Duodenal mucosa (tissue), 2 donors: ENCODE results near the gene PSMG4.
A peak's percentile ranks its signal among the peaks of the same experiment; 100 is the strongest.

Source experiments
- H3K27ac ChIP-seq: one replicate; pipeline ENCODE4 v1.7.0; 2013; ENCODE audit warnings: low read depth, low read length
- H3K27me3 ChIP-seq, 2 donors: one replicate each; pipeline ENCODE4 v1.7.0; 2013; ENCODE audit warnings: low read length in 2 of 2, control low read depth in 1 of 2; ENCODE audit not compliant: insufficient read depth in 2 of 2, control insufficient read depth in 1 of 2
- H3K36me3 ChIP-seq, 2 donors: one replicate each; pipeline ENCODE4 v1.7.0; 2013; ENCODE audit warnings: low read length in 2 of 2, control low read depth in 1 of 2; ENCODE audit not compliant: insufficient read depth in 2 of 2, control insufficient read depth in 1 of 2
- H3K4me1 ChIP-seq, 2 donors: one replicate each; pipeline ENCODE4 v1.7.0; 2013; ENCODE audit warnings: low read length in 2 of 2, control low read depth in 1 of 2; ENCODE audit not compliant: insufficient read depth in 2 of 2, control insufficient read depth in 1 of 2
- H3K4me3 ChIP-seq, 2 donors: one replicate each; pipeline ENCODE4 v1.7.0; 2013; ENCODE audit warnings: low read length in 2 of 2, low read depth in 1 of 2
- H3K9ac ChIP-seq, 2 donors: one replicate each; pipeline ENCODE4 v1.7.0; 2013; ENCODE audit warnings: low read length in 2 of 2, low read depth in 1 of 2
- H3K9me3 ChIP-seq, 2 donors: one replicate each; pipeline ENCODE4 v1.7.0; 2013; ENCODE audit warnings: low read length in 2 of 2, control low read depth in 1 of 2; ENCODE audit not compliant: control insufficient read depth in 1 of 2

PSMG4 gene, protein sequence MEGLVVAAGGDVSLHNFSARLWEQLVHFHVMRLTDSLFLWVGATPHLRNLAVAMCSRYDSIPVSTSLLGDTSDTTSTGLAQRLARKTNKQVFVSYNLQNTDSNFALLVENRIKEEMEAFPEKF

DNA sequence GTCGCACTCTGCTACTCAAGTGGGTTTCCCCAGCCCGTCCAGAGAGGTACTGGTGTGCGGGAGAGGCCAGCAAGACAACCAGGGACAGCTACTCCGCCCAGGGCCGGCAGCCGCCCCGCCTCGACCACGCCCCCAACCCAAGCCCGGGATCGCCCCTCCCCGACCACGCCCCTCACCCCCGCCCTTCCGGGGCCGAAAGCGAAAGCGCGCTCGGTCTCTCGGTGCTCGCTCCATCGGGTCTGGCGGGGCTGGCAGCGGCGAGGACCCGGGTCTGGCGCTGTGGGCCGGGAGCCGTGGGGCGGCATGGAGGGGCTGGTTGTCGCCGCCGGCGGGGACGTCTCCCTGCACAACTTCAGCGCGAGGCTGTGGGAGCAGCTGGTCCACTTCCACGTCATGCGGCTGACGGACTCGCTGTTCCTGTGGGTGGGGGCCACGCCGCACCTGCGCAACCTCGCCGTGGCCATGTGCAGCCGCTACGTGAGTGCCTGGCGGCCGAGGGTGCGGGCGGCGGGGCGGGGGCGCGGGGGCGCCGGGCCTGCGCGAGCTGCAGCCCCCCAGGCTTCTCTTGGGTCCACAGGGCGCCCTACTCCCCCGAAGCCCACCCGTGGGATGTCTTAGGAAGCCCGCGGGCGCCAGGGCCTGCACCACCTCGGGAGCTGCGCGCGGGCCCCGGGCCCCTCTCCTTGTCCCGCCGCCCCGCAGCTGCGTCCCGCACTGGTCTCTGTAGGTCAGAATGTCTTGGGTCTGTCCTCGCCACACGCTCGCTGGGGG lies at the start of gene PSMG4:
Gene PSMG4, plus strand, starts transcription at position 228 of the 771 bp plus-strand sequence. Its CDS starts 76 bp downstream, at position 304.
- H3K4me1 ChIP-seq: peaks cover 6 to 25% of the 10 kb centered on the region in 2 donors
- H3K27me3 ChIP-seq: no peaks in the 10 kb centered on the region
- peak within 1 kb of the TSS; percentile 63 for H3K27ac ChIP-seq

DNA sequence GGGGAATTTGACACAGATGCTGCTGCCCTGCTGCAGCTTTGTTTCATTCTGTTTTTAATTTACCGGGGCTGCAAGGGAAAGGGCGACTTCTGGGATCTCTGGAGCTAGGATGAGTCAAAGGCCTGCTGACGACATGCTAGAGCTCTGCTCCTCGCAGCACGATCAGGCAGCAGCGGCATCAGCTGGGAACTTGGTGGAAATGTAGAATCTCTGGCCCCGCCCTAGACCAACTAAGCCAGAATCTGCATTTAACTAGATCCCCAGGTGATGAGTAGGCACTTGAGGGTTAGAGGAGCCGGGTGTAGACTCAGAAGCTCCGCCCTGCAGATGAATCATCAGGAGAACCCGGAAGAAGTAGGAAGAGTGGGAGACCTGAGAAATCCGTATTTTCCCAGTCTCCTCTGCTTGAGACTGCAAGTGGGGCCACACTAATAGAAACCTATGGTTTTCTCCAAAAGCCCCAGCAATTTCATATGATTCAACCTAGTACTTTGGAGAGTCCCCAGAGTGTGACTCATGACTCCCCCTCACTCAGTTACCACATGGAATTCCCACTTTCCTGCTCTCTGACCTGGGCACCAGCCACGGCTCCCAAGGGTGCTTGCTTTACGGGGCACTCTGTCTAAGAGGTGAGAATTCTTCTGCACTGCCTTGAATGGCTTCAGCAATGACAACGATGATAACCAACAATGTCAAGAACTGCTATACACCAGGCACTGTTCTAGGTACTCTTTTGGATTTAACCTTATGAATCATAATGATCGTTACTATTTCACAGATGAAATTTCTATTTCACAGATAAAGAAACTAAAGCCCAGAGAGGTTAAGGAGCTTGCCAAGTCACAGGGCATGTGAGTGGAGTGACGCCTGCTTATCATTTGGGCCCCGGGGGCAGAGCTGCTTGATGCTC lies 49.4 kb upstream of the PSMG4 start:
- peak overlapping the region in 1 of 2 donors; percentile 7 for H3K4me3 ChIP-seq
- no peaks in the 10 kb centered on the region for H3K36me3 ChIP-seq
- no peak overlapping the region for H3K9ac ChIP-seq
- no peak overlapping the region for H3K27ac ChIP-seq
- H3K27me3 ChIP-seq: no peaks in the 10 kb centered on the region
- no peaks in the 10 kb centered on the region for H3K9me3 ChIP-seq
- peaks cover 3 to 5% of the 10 kb centered on the region in 2 donors for H3K4me1 ChIP-seq

More for the DNA sequence above, at the start of gene PSMG4:
- H3K4me3 ChIP-seq: peak within 1 kb of the TSS; percentile 76 to 94
- H3K9ac ChIP-seq: peak within 1 kb of the TSS; percentile 51 to 56
- H3K36me3 ChIP-seq: peaks cover 0 to 10% of the 10 kb centered on the region in 2 donors
- no peaks in the 10 kb centered on the region for H3K9me3 ChIP-seq

DNA sequence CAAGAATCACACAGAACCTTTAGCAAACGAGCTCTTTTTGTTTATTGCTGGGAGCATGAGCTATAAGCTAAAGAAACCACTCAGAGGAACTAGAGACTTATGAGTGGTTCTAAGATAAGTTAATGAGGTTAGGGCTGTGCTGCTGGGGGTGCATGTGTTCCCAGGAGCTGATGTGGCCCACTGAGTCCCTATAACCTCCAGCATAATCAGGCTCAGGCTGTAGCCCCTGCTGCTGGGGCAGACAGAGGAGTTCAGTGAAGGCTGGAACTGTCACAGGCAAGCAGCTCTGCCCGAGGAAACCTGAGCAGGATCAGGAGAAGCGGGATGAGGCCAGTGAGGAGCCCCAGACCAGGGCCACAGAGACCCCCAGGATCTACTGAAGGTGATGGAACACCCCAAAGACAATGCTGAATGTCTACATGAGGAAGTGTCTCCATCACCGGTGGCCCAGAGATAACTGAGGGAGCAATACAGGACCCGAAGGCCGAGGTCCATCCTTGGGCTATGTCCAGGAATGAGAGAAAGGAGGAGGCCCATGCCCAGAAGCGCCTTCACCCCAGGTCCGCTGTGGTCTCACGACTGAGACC lies 48.6 kb upstream of the PSMG4 start:
- Histone ChIP-seq H3K4me3 (no peak overlapping the region), H3K27me3 (no peaks in the 10 kb centered on the region), H3K9ac (no peak overlapping the region), H3K9me3 (no peaks in the 10 kb centered on the region), H3K36me3 (no peaks in the 10 kb centered on the region), H3K27ac (no peak overlapping the region), H3K4me1 (peaks cover 3 to 5% of the 10 kb centered on the region in 2 donors)

DNA sequence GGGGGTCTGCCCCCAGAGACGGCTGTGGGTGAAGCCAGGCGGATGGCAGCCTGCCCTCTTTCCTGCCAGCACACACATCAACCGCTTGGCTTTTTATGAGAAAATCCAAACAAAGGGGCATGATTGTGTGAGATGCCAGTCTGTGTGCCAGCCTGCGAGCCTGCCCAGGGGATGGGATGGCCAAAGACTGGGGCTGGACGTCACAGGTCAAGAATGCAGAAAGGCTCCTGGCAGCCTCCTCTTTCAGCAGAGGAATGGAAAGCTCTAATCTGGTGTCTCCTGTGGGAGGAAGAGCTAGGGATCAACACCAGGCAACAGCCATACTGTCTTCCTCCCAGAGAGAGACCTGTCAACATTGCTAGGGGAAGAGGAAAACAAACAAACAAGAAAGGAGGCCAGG lies 47.1 kb upstream of the PSMG4 start:
- no peak overlapping the region for H3K4me3 ChIP-seq
- peaks cover 0 to 3% of the 10 kb centered on the region in 2 donors for H3K27me3 ChIP-seq
- no peaks in the 10 kb centered on the region for H3K9me3 ChIP-seq
- H3K27ac ChIP-seq: no peak overlapping the region
- no peaks in the 10 kb centered on the region for H3K36me3 ChIP-seq
- no peak overlapping the region for H3K9ac ChIP-seq
- H3K4me1 ChIP-seq: peaks cover 3 to 5% of the 10 kb centered on the region in 2 donors

DNA sequence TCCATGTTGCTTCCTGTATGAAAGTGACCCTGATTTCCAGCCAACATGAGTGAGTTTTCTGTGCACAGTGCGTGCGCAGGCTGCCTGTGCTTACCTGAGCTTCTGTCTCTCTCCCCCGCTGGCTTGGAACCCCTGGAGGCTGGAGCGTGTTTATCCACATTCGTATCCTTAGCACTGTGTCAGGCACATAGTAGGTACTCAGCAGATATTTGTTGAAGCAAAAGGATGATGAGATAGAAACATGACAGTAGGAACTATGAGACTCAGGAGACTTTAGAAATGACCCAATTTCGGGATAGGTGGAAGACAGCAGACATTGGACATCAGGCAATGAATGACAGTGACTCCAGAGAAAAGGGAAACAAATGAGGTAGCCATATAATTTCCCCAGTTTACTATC lies 46.5 kb upstream of the PSMG4 start:
- H3K9ac ChIP-seq: no peak overlapping the region
- no peak overlapping the region for H3K4me3 ChIP-seq
- no peaks in the 10 kb centered on the region for H3K36me3 ChIP-seq
- H3K4me1 ChIP-seq: peaks cover 3 to 5% of the 10 kb centered on the region in 2 donors
- H3K27me3 ChIP-seq: peaks cover 0 to 3% of the 10 kb centered on the region in 2 donors
- no peak overlapping the region for H3K27ac ChIP-seq
- no peaks in the 10 kb centered on the region for H3K9me3 ChIP-seq

DNA sequence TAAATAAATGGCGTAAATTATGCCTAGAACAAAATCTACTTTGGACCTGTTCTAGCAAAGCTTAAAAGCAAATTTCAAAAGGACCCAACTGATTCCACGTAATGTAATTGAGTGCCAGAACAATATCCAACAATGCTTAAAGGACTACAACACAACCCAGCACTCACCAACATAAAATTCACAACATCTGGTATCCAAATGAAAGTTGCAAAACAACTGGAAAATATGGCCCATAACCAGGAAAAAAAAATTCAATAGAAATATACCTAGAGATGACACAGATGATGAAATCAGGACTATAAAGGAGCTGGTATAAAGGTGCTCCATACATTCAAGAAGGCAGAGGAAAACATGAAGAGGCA lies 45.4 kb upstream of the PSMG4 start:
- peaks cover 5 to 7% of the 10 kb centered on the region in 2 donors for H3K27me3 ChIP-seq
- no peak overlapping the region for H3K27ac ChIP-seq
- H3K9ac ChIP-seq: no peak overlapping the region
- no peaks in the 10 kb centered on the region for H3K36me3 ChIP-seq
- no peaks in the 10 kb centered on the region for H3K9me3 ChIP-seq
- peaks cover 3 to 5% of the 10 kb centered on the region in 2 donors for H3K4me1 ChIP-seq
- no peak overlapping the region for H3K4me3 ChIP-seq

DNA sequence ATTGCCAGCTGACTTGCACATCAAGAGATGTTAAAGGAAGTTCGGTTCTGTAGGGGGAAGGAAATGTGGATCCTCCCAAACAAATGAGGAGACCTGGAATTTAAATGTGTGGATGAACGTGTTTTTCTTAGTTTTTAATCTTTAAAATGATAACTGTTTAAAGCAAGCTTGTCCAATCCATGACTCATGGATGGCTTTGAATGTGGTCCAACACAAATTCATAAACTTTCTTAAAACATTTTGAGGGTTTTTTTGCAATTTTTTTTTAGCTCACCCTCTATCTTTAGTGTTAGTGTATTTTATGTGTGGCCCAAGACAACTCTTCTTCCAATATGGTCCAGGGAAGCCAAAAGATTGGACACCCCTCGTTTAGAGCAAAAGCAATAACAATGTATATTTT lies 43.8 kb upstream of the PSMG4 start:
- Histone ChIP-seq H3K27ac (no peak overlapping the region), H3K9me3 (no peaks in the 10 kb centered on the region), H3K9ac (no peak overlapping the region), H3K4me3 (no peak overlapping the region), H3K27me3 (peaks cover 15 to 16% of the 10 kb centered on the region in 2 donors), H3K36me3 (no peaks in the 10 kb centered on the region), H3K4me1 (no peaks in the 10 kb centered on the region)

DNA sequence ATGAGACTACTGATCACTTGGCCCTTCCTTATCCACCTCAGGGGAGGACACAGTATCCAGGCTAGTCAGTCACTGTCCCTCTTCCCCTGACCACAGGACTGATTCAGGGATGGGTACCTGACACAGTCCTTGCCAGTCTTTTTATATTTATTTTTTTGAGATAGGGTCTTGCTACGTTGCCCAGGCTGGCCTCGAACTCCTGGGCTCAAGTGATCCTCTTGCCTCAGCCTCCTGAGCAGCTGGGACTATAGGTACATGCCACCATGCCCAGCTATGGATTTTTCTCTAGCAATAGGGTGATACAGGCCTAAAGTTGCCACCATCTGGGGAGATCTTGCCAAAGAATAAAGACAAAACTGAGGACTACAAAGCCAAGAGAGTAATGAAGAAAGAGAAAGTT lies 41.5 kb upstream of the PSMG4 start:
- Histone ChIP-seq H3K27me3 (peaks cover 15 to 17% of the 10 kb centered on the region in 2 donors), H3K36me3 (no peaks in the 10 kb centered on the region), H3K9me3 (no peaks in the 10 kb centered on the region), H3K4me3 (no peak overlapping the region), H3K27ac (no peak overlapping the region), H3K9ac (no peak overlapping the region), H3K4me1 (no peaks in the 10 kb centered on the region)

DNA sequence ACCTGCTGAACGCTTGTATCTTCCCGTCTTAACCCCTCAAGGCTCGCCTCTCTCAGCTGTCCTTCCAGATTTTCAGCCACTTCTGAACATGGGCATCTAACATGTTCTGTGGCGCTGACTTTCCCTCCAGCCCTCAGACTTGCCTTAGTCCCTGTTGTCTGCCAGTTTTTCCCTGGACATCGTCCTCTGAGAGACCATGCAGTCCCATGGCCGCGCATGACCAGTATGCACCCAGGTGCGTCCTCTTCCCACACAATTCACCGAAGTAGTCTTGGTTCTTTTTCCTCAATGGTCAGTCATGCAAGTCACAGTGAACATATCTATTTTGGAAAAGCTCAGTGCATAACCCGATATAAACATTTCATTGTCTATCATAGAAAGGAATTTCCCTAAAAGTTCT lies 40.5 kb upstream of the PSMG4 start:
- H3K4me1 ChIP-seq: no peaks in the 10 kb centered on the region
- H3K27ac ChIP-seq: no peak overlapping the region
- no peak overlapping the region for H3K9ac ChIP-seq
- no peaks in the 10 kb centered on the region for H3K36me3 ChIP-seq
- H3K4me3 ChIP-seq: no peak overlapping the region
- peaks cover 15 to 17% of the 10 kb centered on the region in 2 donors for H3K27me3 ChIP-seq
- no peaks in the 10 kb centered on the region for H3K9me3 ChIP-seq
